CD14-positive monocyte (primary cell): Measurements from ENCODE around the gene CLDN7. TPM values are rescaled to one million over a fixed set of nuclear protein-coding genes. Genes with fewer than 3 reads are reported as not detected.
A peak's percentile ranks its signal among the peaks of the same experiment; 100 is the strongest.

ENCODE experiments used
- DNase-seq, 3 donors: peaks; one replicate each; pipeline ENCODE4 v3.0.0-alpha.2; 2011 to 2022
- H2AFZ ChIP-seq: 2 replicates; pipeline ENCODE4 v1.6.0; 2012; ENCODE audit warnings: mild to moderate bottlenecking, low read depth, low read length, inconsistent platforms; ENCODE audit not compliant: insufficient read depth, poor library complexity, severe bottlenecking
- H3K27ac ChIP-seq, 2 donors: 1 replicate in 1 of 2; 2 replicates in 1 of 2; pipeline ENCODE4 v1.5.1; 2012 to 2013; ENCODE audit warnings: low read length in 2 of 2, control low read depth in 1 of 2, inconsistent platforms in 1 of 2, low read depth in 1 of 2, mild to moderate bottlenecking in 1 of 2
- H3K27me3 ChIP-seq, 2 donors: one replicate each; pipeline versions ENCODE4 v1.6.0 to v1.6.1; 2011 to 2013; ENCODE audit warnings: low read length in 2 of 2; ENCODE audit not compliant: control insufficient read depth in 2 of 2, insufficient read depth in 2 of 2
- H3K36me3 ChIP-seq, 2 donors: replicated peaks in 1 of 2; 1 replicate in 1 of 2; 2 replicates in 1 of 2; pipeline versions ENCODE4 v1.5.1 to v1.6.1; 2012 to 2013; ENCODE audit warnings: low read length in 2 of 2, control low read depth in 1 of 2, inconsistent platforms in 1 of 2, mild to moderate bottlenecking in 1 of 2; ENCODE audit not compliant: insufficient read depth in 2 of 2, control insufficient read depth in 1 of 2
- H3K4me1 ChIP-seq, 2 donors: 1 replicate in 1 of 2; 2 replicates in 1 of 2; pipeline versions ENCODE4 v1.5.1 to v1.6.1; 2012 to 2013; ENCODE audit warnings: low read length in 2 of 2, control low read depth in 1 of 2, inconsistent platforms in 1 of 2, mild to moderate bottlenecking in 1 of 2, moderate library complexity in 1 of 2; ENCODE audit not compliant: insufficient read depth in 2 of 2, control insufficient read depth in 1 of 2
- H3K4me2 ChIP-seq: replicated peaks from 2 replicates; pipeline ENCODE3; 2012; ENCODE audit warnings: low read length, moderate library complexity, mild to moderate bottlenecking; ENCODE audit not compliant: poor library complexity, severe bottlenecking; ENCODE audit errors: extremely low read depth
- H3K4me3 ChIP-seq, 3 experiments: fragments of 200-600 bp in 1 of 3; sonication (generic) in 1 of 3; replicated peaks in 1 of 3; 1 replicate in 2 of 3; 2 replicates in 1 of 3; pipeline ENCODE4 v1.5.1; 2011 to 2013; ENCODE audit warnings: low read length in 3 of 3, mild to moderate bottlenecking in 3 of 3, control low read depth in 2 of 3, low read depth in 2 of 3, inconsistent platforms in 1 of 3, moderate library complexity in 1 of 3
- H3K79me2 ChIP-seq: 2 replicates; pipeline ENCODE4 v1.6.0; 2012; ENCODE audit warnings: mild to moderate bottlenecking, control low read depth, inconsistent platforms, low read length, moderate library complexity; ENCODE audit not compliant: insufficient read depth
- H3K9ac ChIP-seq: 2 replicates; pipeline ENCODE4 v1.6.0; 2017; ENCODE audit warnings: low read length, mild to moderate bottlenecking; ENCODE audit not compliant: insufficient read depth, poor library complexity, severe bottlenecking
- H3K9me3 ChIP-seq, 2 donors: replicated peaks in 1 of 2; 1 replicate in 1 of 2; 2 replicates in 1 of 2; pipeline versions ENCODE4 v1.5.1 to v1.6.1; 2012 to 2013; ENCODE audit warnings: low read length in 2 of 2, control low read depth in 1 of 2; ENCODE audit not compliant: control insufficient read depth in 1 of 2, insufficient read depth in 1 of 2
- H4K20me1 ChIP-seq: 2 replicates; pipeline ENCODE4 v1.6.0; 2012; ENCODE audit warnings: mild to moderate bottlenecking, low read length, control low read depth, moderate library complexity; ENCODE audit not compliant: insufficient read depth
- H3K27ac Mint-ChIP-seq, 7 donors: one replicate each; pipeline ENCODE4 v1.8.0; 2020; ENCODE audit warnings: mild to moderate bottlenecking in 7 of 7, mixed read lengths in 7 of 7, moderate library complexity in 6 of 7, inconsistent platforms in 2 of 7
- H3K27me3 Mint-ChIP-seq, 3 donors: one replicate each; pipeline ENCODE4 v1.8.0; 2021 to 2022; ENCODE audit warnings: low read depth in 3 of 3, mild to moderate bottlenecking in 3 of 3, mixed read lengths in 3 of 3, moderate library complexity in 3 of 3, inconsistent platforms in 1 of 3
- H3K36me3 Mint-ChIP-seq, 2 donors: one replicate each; pipeline ENCODE4 v1.8.0; 2020; ENCODE audit warnings: mixed read lengths in 2 of 2, inconsistent platforms in 1 of 2, mild to moderate bottlenecking in 1 of 2
- H3K4me1 Mint-ChIP-seq: one replicate; pipeline ENCODE4 v1.8.0; 2020; ENCODE audit warnings: mild to moderate bottlenecking, mixed read lengths
- H3K4me3 Mint-ChIP-seq, 2 donors: one replicate each; pipeline ENCODE4 v1.8.0; 2020; ENCODE audit warnings: mild to moderate bottlenecking in 2 of 2, mixed read lengths in 2 of 2, moderate library complexity in 1 of 2
- H3K9me3 Mint-ChIP-seq, 7 donors: one replicate each; pipeline ENCODE4 v1.8.0; 2020 to 2022; ENCODE audit warnings: mixed read lengths in 7 of 7, mild to moderate bottlenecking in 6 of 7, moderate library complexity in 6 of 7, inconsistent platforms in 2 of 7
- WGBS: methylation state at CpG from one replicate; pipeline ENCODE4 v1.1.5; 2013; ENCODE audit warnings: missing lambda C conversion rate; ENCODE audit not compliant: insufficient coverage; 5-methylcytosine and 5-hydroxymethylcytosine counted together
- intact Hi-C, 2 donors: fragments of 100-400 bp; cut with micrococcal nuclease; formaldehyde crosslinking; loops; one replicate each; pipeline versions ENCODE4 v1.15.0 to v1.15.1; 2023
- polyA plus RNA-seq, 3 donors: library from polyadenylated mRNA; depleted of rRNA in 1 of 3; unstranded in 2 of 3; stranded (reverse) in 1 of 3; fragments of 300-500 nt in 2 of 3; fragments of >200 nt in 1 of 3; fragmentation: Illumina TruSeq in 2 of 3; gene quantifications; 1 replicate in 2 of 3; 2 replicates in 1 of 3; pipeline ENCODE4 v1.2.3, GENCODE V29; 2012 to 2021
- TF ChIP-seq, protein P1 (sequence below): fragments of 200-600 bp; IDR thresholded peaks from one replicate; pipeline ENCODE4 v1.8.0; 2022; ENCODE audit warnings: antibody characterized with exemption, mild to moderate bottlenecking

CLDN7 gene
- polyA plus RNA-seq, 3 donors: 0.49 to 13.4 (median 2.1) TPM

DNA sequence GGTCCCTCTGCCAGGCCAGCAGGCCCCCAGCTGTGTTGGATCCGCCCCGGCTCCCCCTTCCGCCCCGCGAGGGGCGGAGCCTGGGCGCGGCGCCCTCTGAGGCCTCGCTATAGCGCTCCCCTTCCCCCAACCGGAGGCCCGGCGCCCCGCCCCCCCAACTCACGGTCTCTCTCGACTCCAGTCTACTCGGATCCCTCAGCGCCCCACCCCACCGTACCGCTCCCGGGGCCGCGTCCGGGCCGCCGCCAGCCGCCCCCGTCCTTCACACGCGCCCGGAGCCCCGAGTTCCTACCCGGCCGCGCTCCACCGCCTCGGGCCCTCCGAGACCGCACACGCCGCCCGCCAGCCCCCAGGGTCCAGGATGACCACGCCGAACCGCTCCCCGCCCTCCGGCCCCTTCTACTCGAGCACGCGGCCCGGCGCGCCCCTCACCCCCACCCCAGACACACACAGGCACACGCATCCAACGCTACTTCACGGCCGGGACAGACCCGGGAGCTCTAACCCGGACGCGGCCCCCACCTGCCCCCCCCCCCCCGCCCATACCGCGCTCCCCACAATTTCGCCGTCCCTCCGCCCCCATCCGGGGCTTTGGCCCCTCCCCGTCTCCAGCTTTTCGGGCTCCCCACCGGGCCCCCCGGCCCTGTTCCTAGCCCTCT lies 24.4 kb downstream of the CLDN7 start:
- H3K4me3 ChIP-seq: peak overlapping the region; percentile 65 to 100 (median 98)
- no peaks in the 10 kb centered on the region for H3K27me3 ChIP-seq
- H3K79me2 ChIP-seq: peaks cover 74% of the 10 kb centered on the region
- peaks cover 60% of the 10 kb centered on the region for H3K4me1 Mint-ChIP-seq
- peak overlapping the region; percentile 69 to 97 (median 76) for H3K27ac Mint-ChIP-seq
- peak overlapping the region; percentile 100 for H3K4me2 ChIP-seq
- peaks cover 59 to 67% of the 10 kb centered on the region in 2 donors for H3K4me1 ChIP-seq
- H3K27ac ChIP-seq: peak overlapping the region; percentile 21 to 64
- 0% methylated on average over 36 of the region's 73 CpGs for WGBS
- H3K36me3 ChIP-seq: peaks cover 21 to 26% of the 10 kb centered on the region in 2 donors
- no peaks in the 10 kb centered on the region for H3K9me3 ChIP-seq
- H3K27me3 Mint-ChIP-seq: peaks cover 0 to 5% (median 0%) of the 10 kb centered on the region in 3 donors
- DNase-seq: peak; percentile 42 to 44 (median 43)
- H4K20me1 ChIP-seq: peaks cover 45% of the 10 kb centered on the region
- peak overlapping the region; percentile 96 to 98 for H3K4me3 Mint-ChIP-seq
- intact Hi-C loops: loop anchor here (2.0 to 10.0 kb wide), 3 partner anchors 17 to 247 kb away; partner anchors contain the start of genes EIF5A (in 2 of the 2), POLR2A (in 1 of the 2) and SLC35G6 (in 1 of the 2)
- peaks cover 36 to 45% of the 10 kb centered on the region in 2 donors for H3K36me3 Mint-ChIP-seq
- TF ChIP-seq, protein P1, sequence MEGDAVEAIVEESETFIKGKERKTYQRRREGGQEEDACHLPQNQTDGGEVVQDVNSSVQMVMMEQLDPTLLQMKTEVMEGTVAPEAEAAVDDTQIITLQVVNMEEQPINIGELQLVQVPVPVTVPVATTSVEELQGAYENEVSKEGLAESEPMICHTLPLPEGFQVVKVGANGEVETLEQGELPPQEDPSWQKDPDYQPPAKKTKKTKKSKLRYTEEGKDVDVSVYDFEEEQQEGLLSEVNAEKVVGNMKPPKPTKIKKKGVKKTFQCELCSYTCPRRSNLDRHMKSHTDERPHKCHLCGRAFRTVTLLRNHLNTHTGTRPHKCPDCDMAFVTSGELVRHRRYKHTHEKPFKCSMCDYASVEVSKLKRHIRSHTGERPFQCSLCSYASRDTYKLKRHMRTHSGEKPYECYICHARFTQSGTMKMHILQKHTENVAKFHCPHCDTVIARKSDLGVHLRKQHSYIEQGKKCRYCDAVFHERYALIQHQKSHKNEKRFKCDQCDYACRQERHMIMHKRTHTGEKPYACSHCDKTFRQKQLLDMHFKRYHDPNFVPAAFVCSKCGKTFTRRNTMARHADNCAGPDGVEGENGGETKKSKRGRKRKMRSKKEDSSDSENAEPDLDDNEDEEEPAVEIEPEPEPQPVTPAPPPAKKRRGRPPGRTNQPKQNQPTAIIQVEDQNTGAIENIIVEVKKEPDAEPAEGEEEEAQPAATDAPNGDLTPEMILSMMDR: no peak
- peak overlapping the region; percentile 86 for H3K9ac ChIP-seq
- H2AFZ ChIP-seq: peak overlapping the region; percentile 13
- H3K9me3 Mint-ChIP-seq: peaks cover 0 to 4% (median 0%) of the 10 kb centered on the region in 7 donors

DNA sequence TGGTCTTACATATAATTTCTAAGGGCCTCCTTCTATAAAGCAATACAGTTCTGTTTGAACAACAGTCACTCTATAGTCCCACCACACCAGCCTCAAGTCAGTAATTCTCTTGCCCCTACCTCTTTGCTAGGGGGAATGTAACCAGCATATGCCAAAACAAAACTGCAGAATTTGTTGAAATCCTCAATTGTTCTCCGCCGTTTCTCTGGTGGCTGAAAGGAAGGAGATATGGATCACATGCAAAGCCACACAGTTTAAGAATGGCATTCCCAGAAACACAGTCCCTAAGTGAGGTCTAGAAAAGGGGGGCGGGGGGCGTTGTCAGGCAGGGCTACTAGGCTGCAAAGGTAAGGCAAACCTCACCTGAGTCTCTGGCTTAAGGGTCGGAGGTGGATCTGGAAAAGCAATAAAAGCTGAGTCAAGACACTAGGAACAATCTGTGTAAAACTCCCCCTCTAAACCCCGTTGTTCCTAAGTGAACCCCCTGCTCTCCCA lies 25.0 kb downstream of the CLDN7 start:
- H3K4me1 ChIP-seq: peaks cover 64 to 71% of the 10 kb centered on the region in 2 donors
- intact Hi-C loops: loop anchor here (2.0 to 10.0 kb wide), 3 partner anchors 17 to 247 kb away; partner anchors contain the start of genes EIF5A (in 2 of the 2), POLR2A (in 1 of the 2) and SLC35G6 (in 1 of the 2)
- no peaks in the 10 kb centered on the region for H3K9me3 ChIP-seq
- Mint-ChIP-seq H3K4me3 (peak overlapping the region; percentile 96 to 98), H3K9me3 (peaks cover 0 to 3% (median 0%) of the 10 kb centered on the region in 7 donors), H3K36me3 (peaks cover 36 to 45% of the 10 kb centered on the region in 2 donors), H3K27me3 (peaks cover 0 to 5% (median 0%) of the 10 kb centered on the region in 3 donors), H3K27ac (peak overlapping the region; percentile 25 to 97 (median 76)), H3K4me1 (peaks cover 63% of the 10 kb centered on the region)
- H3K4me3 ChIP-seq: peak overlapping the region; percentile 65 to 100 (median 98)
- peak overlapping the region; percentile 61 for H3K9ac ChIP-seq
- peak overlapping the region; percentile 100 for H3K4me2 ChIP-seq
- no peak for DNase-seq
- no peaks in the 10 kb centered on the region for H3K27me3 ChIP-seq
- TF ChIP-seq, protein P1: no peak
- peak overlapping the region; percentile 13 for H2AFZ ChIP-seq
- H3K79me2 ChIP-seq: peaks cover 77% of the 10 kb centered on the region
- WGBS: 33% methylated on average over 3 of the region's 6 CpGs
- H4K20me1 ChIP-seq: peaks cover 45% of the 10 kb centered on the region
- H3K36me3 ChIP-seq: peaks cover 21 to 26% of the 10 kb centered on the region in 2 donors
- H3K27ac ChIP-seq: peak overlapping the region; percentile 21 to 25
